Mesendoderm (in vitro differentiated cells): ENCODE results near the gene PBX2.

Source experiments
- DNase-seq: peaks from one replicate; pipeline ENCODE4 v3.0.0; 2013
- H2AK5ac ChIP-seq: 2 replicates; pipeline ENCODE4 v1.6.1; 2013; ENCODE audit warnings: low read length, inconsistent platforms
- H2BK120ac ChIP-seq: 2 replicates; pipeline ENCODE4 v1.6.1; 2013; ENCODE audit warnings: low read depth, mild to moderate bottlenecking, low read length, moderate library complexity, mixed read lengths
- H2BK15ac ChIP-seq: replicated peaks from 2 replicates; pipeline ENCODE4 v1.6.1; 2013; ENCODE audit warnings: low read depth, mild to moderate bottlenecking, moderate library complexity
- H2BK5ac ChIP-seq: 2 replicates; pipeline ENCODE4 v1.6.1; 2013; ENCODE audit warnings: low read length, inconsistent platforms
- H3K18ac ChIP-seq: 2 replicates; pipeline ENCODE4 v1.6.1; 2013; ENCODE audit warnings: mild to moderate bottlenecking, low read length, mixed read lengths
- H3K23ac ChIP-seq: one replicate; pipeline ENCODE4 v1.6.1; 2013; ENCODE audit warnings: low read length
- H3K27ac ChIP-seq: 2 replicates; pipeline ENCODE4 v1.5.1; 2013; ENCODE audit warnings: low read depth, mild to moderate bottlenecking, inconsistent platforms, low read length, moderate library complexity
- H3K27me3 ChIP-seq: 2 replicates; pipeline ENCODE4 v1.6.1; 2013; ENCODE audit warnings: low read length, control low read depth, mild to moderate bottlenecking, inconsistent platforms; ENCODE audit not compliant: insufficient read depth, poor library complexity
- H3K36me3 ChIP-seq: 2 replicates; pipeline ENCODE4 v1.6.1; 2013; ENCODE audit warnings: low read length, inconsistent platforms; ENCODE audit not compliant: control insufficient read depth, insufficient read depth
- H3K4ac ChIP-seq: one replicate; pipeline ENCODE4 v1.6.1; 2013; ENCODE audit warnings: low read depth, mild to moderate bottlenecking, low read length, moderate library complexity
- H3K4me1 ChIP-seq: 2 replicates; pipeline ENCODE4 v1.6.1; 2013; ENCODE audit warnings: low read depth, low read length, inconsistent platforms; ENCODE audit not compliant: control insufficient read depth
- H3K4me2 ChIP-seq: 2 replicates; pipeline ENCODE4 v1.6.1; 2013; ENCODE audit warnings: low read length
- H3K4me3 ChIP-seq: 2 replicates; pipeline ENCODE4 v1.5.1; 2013; ENCODE audit warnings: mild to moderate bottlenecking, low read length
- H3K56ac ChIP-seq: one replicate; pipeline ENCODE4 v1.6.1; 2013; ENCODE audit warnings: low read length
- H3K79me1 ChIP-seq: 2 replicates; pipeline ENCODE4 v1.6.1; 2013; ENCODE audit warnings: low read length, inconsistent platforms
- H3K79me2 ChIP-seq: 2 replicates; pipeline ENCODE4 v1.6.1; 2013; ENCODE audit warnings: mild to moderate bottlenecking, low read length; ENCODE audit not compliant: control insufficient read depth, insufficient read depth
- H3K9ac ChIP-seq: 2 replicates; pipeline ENCODE4 v1.6.1; 2013; ENCODE audit warnings: low read length, inconsistent platforms
- H4K5ac ChIP-seq: one replicate; pipeline ENCODE4 v1.6.1; 2013; ENCODE audit warnings: low read length
- H4K8ac ChIP-seq: one replicate; pipeline ENCODE4 v1.6.1; 2013; ENCODE audit warnings: low read depth, mild to moderate bottlenecking, control low read depth, low read length, moderate library complexity
- WGBS: extraction: QIAGEN DNeasy Blood & Tissue Kit; methylation state at CpG from one replicate; pipeline ENCODE4 v1.1.7; 2013; ENCODE audit warnings: low lambda C conversion rate, missing lambda C conversion rate; ENCODE audit not compliant: insufficient coverage; ENCODE audit errors: extremely low coverage; 5-methylcytosine and 5-hydroxymethylcytosine counted together

PBX2 gene

DNA sequence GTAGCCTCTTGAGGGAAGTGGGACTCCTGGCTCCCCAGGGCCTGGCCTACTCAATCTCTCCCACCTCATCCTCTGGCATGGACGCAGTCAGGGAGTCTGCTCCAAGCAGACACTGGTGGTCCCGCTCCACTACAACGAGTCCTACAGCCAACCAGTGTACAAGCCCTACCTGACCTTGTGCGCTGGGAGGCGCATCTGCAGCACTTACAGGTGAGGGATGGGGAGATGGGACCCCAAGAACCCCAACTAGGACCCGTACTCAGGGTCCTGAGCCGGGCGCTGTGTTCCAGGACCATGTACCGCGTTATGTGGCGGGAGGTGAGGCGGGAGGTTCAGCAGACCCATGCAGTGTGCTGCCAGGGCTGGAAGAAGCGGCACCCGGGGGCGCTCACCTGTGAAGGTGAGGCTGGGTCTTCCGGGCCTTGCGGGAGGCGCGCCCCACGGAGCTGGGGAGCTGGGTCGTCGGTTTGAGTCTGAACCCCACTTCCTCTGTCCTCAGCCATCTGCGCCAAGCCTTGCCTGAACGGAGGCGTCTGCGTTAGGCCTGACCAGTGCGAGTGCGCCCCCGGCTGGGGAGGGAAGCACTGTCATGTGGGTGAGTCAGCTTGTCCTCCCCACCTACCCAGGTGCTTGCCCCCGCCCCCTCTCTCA lies 23.5 kb downstream of the PBX2 start:
- peaks cover 2% of the 10 kb centered on the region for H3K36me3 ChIP-seq
- H2BK120ac ChIP-seq, result no peak overlapping the region
- no peak overlapping the region for H4K5ac ChIP-seq
- no peak overlapping the region for H3K4me3 ChIP-seq
- DNase-seq, result peak; percentile 82
- H2BK15ac ChIP-seq, result no peak overlapping the region
- H4K8ac ChIP-seq, result no peak overlapping the region
- no peak overlapping the region for H3K9ac ChIP-seq
- no peaks in the 10 kb centered on the region for H3K27me3 ChIP-seq
- WGBS, result no CpG with 5 or more reads among the region's 30 CpGs
- no peak overlapping the region for H3K23ac ChIP-seq
- peak overlapping the region; percentile 42 for H3K56ac ChIP-seq
- no peaks in the 10 kb centered on the region for H3K4me1 ChIP-seq
- H3K79me2 ChIP-seq, result no peaks in the 10 kb centered on the region
- no peak overlapping the region for H3K4ac ChIP-seq
- H2AK5ac ChIP-seq, result no peak overlapping the region
- H2BK5ac ChIP-seq, result no peak overlapping the region
- H3K27ac ChIP-seq, result no peak overlapping the region
- H3K4me2 ChIP-seq, result no peak overlapping the region
- peaks cover 3% of the 10 kb centered on the region for H3K79me1 ChIP-seq
- no peak overlapping the region for H3K18ac ChIP-seq

DNA sequence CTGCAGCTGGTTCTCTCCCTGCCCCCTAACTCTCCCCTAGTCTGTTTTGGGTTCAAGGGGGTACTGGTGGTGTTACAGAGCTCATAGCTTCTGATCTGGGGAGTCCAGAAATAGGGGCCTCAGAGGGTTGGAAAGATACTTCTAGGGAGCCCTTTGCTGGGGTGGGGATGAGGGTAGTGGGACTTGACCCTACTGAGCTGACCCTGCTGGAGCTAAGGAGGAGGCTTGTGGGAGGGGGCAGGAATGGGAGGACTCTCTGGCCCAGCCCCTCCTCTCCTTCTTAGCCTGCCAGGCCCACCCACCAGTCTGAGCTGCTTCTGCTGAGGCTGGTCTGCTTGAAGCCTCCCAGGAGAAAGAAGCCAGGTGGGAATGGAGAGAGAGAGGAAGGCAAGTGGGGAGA lies 25.7 kb downstream of the PBX2 start, which contains the start of gene EGFL8:
TSS of gene EGFL8 (plus strand) at position 301 of the 400 bp plus-strand sequence. CDS start 1,571 bp downstream, outside the sequence.
- Histone ChIP-seq H3K56ac (no peak within 1 kb of the TSS), H3K79me1 (no peaks in the 10 kb centered on the region), H2BK120ac (no peak within 1 kb of the TSS), H3K4me1 (no peaks in the 10 kb centered on the region), H4K8ac (no peak within 1 kb of the TSS), H3K4ac (no peak within 1 kb of the TSS), H3K27ac (peak within 1 kb of the TSS; percentile 46), H3K9ac (no peak within 1 kb of the TSS), H3K18ac (no peak within 1 kb of the TSS), H3K4me2 (no peak within 1 kb of the TSS), H3K27me3 (no peaks in the 10 kb centered on the region), H3K79me2 (no peaks in the 10 kb centered on the region), H3K36me3 (no peaks in the 10 kb centered on the region), H3K23ac (no peak within 1 kb of the TSS), H2BK5ac (no peak within 1 kb of the TSS), H2BK15ac (no peak within 1 kb of the TSS), H4K5ac (no peak within 1 kb of the TSS), H3K4me3 (no peak within 1 kb of the TSS), H2AK5ac (no peak within 1 kb of the TSS)
- no peak for DNase-seq

DNA sequence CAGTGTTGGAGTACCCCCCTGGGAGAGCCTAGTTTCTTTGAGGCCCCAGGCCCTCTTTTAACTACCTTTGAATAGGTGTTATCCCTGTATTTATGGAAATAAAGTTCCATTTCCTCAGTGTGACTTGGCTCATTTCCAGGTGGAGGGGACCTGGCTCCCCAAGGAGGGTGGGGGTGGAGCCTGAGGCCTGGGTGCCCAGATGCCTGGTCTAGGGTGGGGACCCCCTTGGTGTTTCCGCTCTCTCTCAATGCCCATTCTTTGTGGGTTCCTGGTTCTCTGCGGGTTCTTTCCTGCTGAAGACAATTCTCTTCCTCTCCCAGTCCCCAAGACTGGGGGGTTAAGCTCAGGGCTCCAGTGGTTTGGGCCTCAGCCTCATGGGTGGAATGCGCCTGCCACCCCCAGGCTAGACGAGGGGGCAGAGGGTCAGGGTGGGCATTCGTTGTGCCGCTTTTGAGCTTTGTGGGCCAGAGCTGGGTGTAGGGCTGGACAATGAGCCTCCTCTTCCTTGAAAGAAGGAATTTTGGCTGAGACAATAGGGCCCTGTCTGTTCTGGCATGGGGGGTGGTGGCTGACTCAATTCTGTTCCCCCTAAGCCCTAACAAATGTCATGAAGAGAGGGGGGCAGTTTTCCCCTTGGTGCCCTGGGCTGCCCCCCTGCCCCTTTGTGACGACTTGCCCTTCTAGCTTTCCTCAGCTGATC lies 26.3 kb downstream of the PBX2 start:
- DNase-seq, result no peak
- Histone ChIP-seq H3K36me3 (no peaks in the 10 kb centered on the region), H4K5ac (no peak overlapping the region), H3K79me2 (no peaks in the 10 kb centered on the region), H2AK5ac (no peak overlapping the region), H2BK120ac (no peak overlapping the region), H4K8ac (no peak overlapping the region), H2BK5ac (no peak overlapping the region), H3K9ac (no peak overlapping the region), H3K79me1 (no peaks in the 10 kb centered on the region), H3K27ac (peak overlapping the region; percentile 46), H3K27me3 (no peaks in the 10 kb centered on the region), H3K4me3 (no peak overlapping the region), H3K4ac (no peak overlapping the region), H3K18ac (no peak overlapping the region), H3K56ac (no peak overlapping the region), H3K4me1 (no peaks in the 10 kb centered on the region), H3K4me2 (no peak overlapping the region), H3K23ac (no peak overlapping the region), H2BK15ac (no peak overlapping the region)
- no CpG with 5 or more reads among the region's 7 CpGs for WGBS

DNA sequence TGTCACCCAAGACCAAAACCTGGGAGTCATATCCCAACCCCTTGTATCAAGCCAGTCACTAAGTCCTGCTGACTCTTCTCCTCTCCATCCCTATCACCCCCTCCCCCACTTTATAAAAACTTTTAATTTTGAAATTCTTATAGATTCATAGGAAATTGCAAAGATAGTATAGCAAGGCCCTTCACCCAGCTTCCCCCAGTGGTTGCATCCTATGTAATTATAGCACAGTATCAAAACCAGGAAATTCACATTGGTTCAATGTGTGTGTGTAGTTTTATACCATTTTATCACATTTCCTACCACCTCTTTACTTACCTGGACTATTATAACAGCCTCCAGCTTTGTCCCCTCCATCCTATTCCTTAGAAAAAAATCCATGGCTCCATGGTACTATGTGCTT lies 31.9 kb downstream of the PBX2 start:
- H3K56ac ChIP-seq, result no peak overlapping the region
- H2BK120ac ChIP-seq, result no peak overlapping the region
- no peak overlapping the region for H2BK15ac ChIP-seq
- no peak overlapping the region for H4K5ac ChIP-seq
- no peak overlapping the region for H3K4ac ChIP-seq
- H3K79me1 ChIP-seq, result peaks cover 8% of the 10 kb centered on the region
- no peak overlapping the region for H3K23ac ChIP-seq
- H3K79me2 ChIP-seq, result no peaks in the 10 kb centered on the region
- no peak overlapping the region for H3K18ac ChIP-seq
- H4K8ac ChIP-seq, result no peak overlapping the region
- H3K9ac ChIP-seq, result no peak overlapping the region
- no peak overlapping the region for H3K4me2 ChIP-seq
- no peak for DNase-seq
- H3K4me3 ChIP-seq, result no peak overlapping the region
- H3K27me3 ChIP-seq, result no peaks in the 10 kb centered on the region
- no peak overlapping the region for H2BK5ac ChIP-seq
- peaks cover 2% of the 10 kb centered on the region for H3K36me3 ChIP-seq
- H3K4me1 ChIP-seq, result peaks cover 3% of the 10 kb centered on the region
- no peak overlapping the region for H2AK5ac ChIP-seq
- no peak overlapping the region for H3K27ac ChIP-seq

DNA sequence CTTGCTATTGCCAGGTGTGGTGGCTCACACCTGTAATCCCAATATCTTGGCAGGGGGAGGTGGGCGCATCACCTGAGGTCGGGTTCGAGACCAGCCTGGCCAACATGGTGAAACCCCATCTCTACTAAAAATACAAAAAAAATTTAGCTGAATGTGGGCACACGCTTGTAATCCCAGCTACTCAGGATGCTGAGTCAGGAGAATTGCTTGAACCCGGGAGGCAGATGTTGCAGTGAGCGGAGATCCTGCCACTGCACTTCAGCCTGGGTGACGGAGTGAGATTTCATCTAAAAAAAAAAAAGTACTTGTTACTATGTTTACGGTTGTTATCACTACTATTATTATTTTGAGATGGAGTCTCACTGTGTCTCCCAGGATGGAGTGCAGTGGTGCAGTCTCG lies 33.1 kb downstream of the PBX2 start:
- Histone ChIP-seq H3K27me3 (no peaks in the 10 kb centered on the region), H3K4ac (no peak overlapping the region), H2BK15ac (no peak overlapping the region), H2BK5ac (no peak overlapping the region), H4K5ac (no peak overlapping the region), H3K23ac (no peak overlapping the region), H4K8ac (no peak overlapping the region), H3K4me2 (no peak overlapping the region), H3K9ac (no peak overlapping the region), H3K36me3 (peaks cover 2% of the 10 kb centered on the region), H3K4me3 (no peak overlapping the region), H3K27ac (no peak overlapping the region), H2AK5ac (no peak overlapping the region), H3K56ac (no peak overlapping the region), H3K79me2 (no peaks in the 10 kb centered on the region), H2BK120ac (no peak overlapping the region), H3K79me1 (peaks cover 8% of the 10 kb centered on the region), H3K18ac (no peak overlapping the region), H3K4me1 (peaks cover 9% of the 10 kb centered on the region)
- no CpG with 5 or more reads among the region's 9 CpGs for WGBS
- no peak for DNase-seq
